Muscle layer of duodenum (tissue), 2 donors: ENCODE results near the gene DCC.

Source experiments
- H3K27ac ChIP-seq: one replicate; pipeline ENCODE4 v1.7.0; 2013; ENCODE audit warnings: mild to moderate bottlenecking, low read length
- H3K27me3 ChIP-seq: one replicate; pipeline ENCODE4 v1.7.0; 2013; ENCODE audit warnings: low read depth, mild to moderate bottlenecking, control low read depth, low read length
- H3K36me3 ChIP-seq, 2 donors: one replicate each; pipeline ENCODE4 v1.7.0; 2013; ENCODE audit warnings: low read length in 2 of 2, control low read depth in 1 of 2, mild to moderate bottlenecking in 1 of 2; ENCODE audit not compliant: insufficient read depth in 2 of 2, control insufficient read depth in 1 of 2
- H3K4me1 ChIP-seq, 2 donors: one replicate each; pipeline ENCODE4 v1.7.0; 2013; ENCODE audit warnings: low read length in 2 of 2, mild to moderate bottlenecking in 2 of 2, control low read depth in 1 of 2, moderate library complexity in 1 of 2; ENCODE audit not compliant: insufficient read depth in 2 of 2, control insufficient read depth in 1 of 2
- H3K4me3 ChIP-seq, 2 donors: one replicate each; pipeline ENCODE4 v1.7.0; 2013; ENCODE audit warnings: low read length in 2 of 2, low read depth in 1 of 2, mild to moderate bottlenecking in 1 of 2
- H3K9me3 ChIP-seq, 2 donors: one replicate each; pipeline ENCODE4 v1.7.0; 2013; ENCODE audit warnings: low read length in 2 of 2, control low read depth in 1 of 2, mild to moderate bottlenecking in 1 of 2; ENCODE audit not compliant: control insufficient read depth in 1 of 2
- donor health status: healthy.

DCC gene

DNA sequence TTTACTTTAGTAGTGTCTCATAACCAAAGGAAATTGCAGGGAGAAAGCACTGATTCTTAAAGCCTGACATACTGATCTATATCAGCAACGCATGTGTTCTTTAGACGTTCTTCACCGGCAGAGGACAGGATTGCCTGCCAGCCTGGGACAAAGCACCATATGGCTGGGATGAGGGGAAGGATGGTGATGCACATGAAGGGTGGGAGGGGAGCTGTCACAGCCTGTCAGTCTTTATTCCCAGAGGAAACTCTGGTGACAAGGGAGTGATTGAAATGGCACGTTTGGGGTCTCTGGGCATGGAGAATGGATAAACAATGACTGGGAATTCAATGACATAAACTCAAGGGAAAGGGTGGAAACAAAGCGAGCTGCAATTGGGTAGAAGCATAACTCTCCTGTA lies 808.1 kb downstream of the DCC start:
- no peak overlapping the region for H3K27ac ChIP-seq

DNA sequence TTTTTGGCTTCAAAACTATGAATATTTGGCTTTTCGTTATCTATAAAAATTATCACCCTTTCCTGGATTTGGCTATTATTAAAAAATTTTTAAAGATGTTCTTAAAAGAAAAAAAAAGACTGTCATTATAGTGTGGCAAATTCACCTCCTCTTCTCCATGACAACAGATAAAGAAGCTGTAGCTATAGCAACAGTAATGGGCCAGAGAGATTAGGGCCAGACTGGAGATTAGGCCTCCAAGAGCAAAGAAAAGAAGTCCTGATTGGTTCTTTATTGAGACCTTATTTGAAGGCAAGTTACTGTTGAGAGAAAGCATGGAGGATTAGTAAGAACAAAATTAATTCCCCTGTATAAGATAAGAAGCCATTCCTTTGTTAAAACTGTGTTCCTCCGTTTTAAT lies 812.5 kb downstream of the DCC start:
- H3K4me3 ChIP-seq: no peak overlapping the region
- H3K36me3 ChIP-seq: no peaks in the 10 kb centered on the region
- H3K27me3 ChIP-seq: no peaks in the 10 kb centered on the region
- H3K9me3 ChIP-seq: no peaks in the 10 kb centered on the region
- H3K27ac ChIP-seq: no peak overlapping the region
- H3K4me1 ChIP-seq: no peaks in the 10 kb centered on the region

More for the DNA sequence above, 808.1 kb downstream of the DCC start:
- H3K4me3 ChIP-seq: no peak overlapping the region
- no peaks in the 10 kb centered on the region for H3K4me1 ChIP-seq
- H3K27me3 ChIP-seq: no peaks in the 10 kb centered on the region
- no peaks in the 10 kb centered on the region for H3K9me3 ChIP-seq
- no peaks in the 10 kb centered on the region for H3K36me3 ChIP-seq

DNA sequence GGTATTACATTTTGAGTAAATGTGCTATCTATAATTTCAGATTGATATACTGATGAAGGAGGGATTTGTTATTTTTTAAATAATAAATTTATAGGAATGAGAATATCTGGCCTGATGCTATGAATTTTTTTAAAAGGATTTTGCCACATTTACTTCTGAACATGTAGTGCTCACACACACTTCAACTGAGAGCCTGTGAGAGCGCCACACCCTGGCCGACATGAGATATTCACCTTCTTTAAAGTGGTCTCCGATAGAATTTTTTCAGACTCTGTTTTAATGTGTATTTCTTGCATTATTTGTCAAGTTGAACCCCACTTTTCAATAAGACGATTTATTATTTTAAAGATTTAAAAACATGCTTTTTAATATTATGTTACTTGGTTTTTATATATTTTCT lies 813.3 kb downstream of the DCC start:
- no peaks in the 10 kb centered on the region for H3K27me3 ChIP-seq
- H3K4me1 ChIP-seq: no peaks in the 10 kb centered on the region
- no peak overlapping the region for H3K27ac ChIP-seq
- H3K36me3 ChIP-seq: no peaks in the 10 kb centered on the region
- H3K9me3 ChIP-seq: no peaks in the 10 kb centered on the region
- H3K4me3 ChIP-seq: no peak overlapping the region

DNA sequence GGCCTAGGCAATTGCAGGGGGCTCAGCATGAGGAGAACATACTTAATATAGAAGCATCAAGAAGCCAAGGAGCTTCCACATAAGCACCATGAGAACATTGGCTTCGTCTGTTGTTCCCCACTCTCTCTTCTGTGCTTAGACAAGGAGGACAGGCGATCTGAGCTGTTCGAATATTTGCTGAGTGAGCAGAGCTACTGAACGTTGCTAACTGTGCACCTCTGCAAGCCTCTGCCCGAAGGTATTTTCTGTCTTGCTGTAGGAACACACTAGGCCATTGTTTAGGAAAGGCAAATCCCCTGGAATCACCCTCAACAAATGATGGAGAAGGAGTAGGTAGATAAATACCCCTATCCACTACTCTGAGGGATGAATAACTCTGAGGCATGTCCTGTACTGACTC lies 813.8 kb downstream of the DCC start:
- H3K9me3 ChIP-seq: no peaks in the 10 kb centered on the region
- H3K27me3 ChIP-seq: no peaks in the 10 kb centered on the region
- no peak overlapping the region for H3K4me3 ChIP-seq
- H3K36me3 ChIP-seq: no peaks in the 10 kb centered on the region
- no peaks in the 10 kb centered on the region for H3K4me1 ChIP-seq
- no peak overlapping the region for H3K27ac ChIP-seq

DNA sequence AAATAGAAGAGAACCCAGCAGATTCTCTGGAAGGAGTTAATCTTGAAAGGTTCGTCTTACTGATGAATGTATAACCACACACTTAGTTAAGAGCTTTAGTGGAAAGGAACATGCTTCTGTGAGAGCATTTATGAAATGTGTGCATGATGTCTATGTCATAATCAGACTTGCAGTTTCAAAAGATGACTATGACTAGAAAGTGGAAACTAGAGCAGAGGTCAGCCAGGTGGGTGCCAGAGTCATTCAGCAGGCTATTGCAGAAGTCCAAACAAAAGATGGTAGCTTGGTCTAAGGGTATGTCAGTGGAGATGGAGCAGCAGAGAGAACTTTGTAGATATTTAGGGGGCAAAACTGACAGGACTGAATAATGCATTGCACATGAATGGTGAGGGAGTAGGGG lies 825.8 kb downstream of the DCC start:
- no peak overlapping the region for H3K27ac ChIP-seq
- H3K4me3 ChIP-seq: no peak overlapping the region
- no peaks in the 10 kb centered on the region for H3K4me1 ChIP-seq
- no peaks in the 10 kb centered on the region for H3K36me3 ChIP-seq
- H3K9me3 ChIP-seq: no peaks in the 10 kb centered on the region
- no peaks in the 10 kb centered on the region for H3K27me3 ChIP-seq

DNA sequence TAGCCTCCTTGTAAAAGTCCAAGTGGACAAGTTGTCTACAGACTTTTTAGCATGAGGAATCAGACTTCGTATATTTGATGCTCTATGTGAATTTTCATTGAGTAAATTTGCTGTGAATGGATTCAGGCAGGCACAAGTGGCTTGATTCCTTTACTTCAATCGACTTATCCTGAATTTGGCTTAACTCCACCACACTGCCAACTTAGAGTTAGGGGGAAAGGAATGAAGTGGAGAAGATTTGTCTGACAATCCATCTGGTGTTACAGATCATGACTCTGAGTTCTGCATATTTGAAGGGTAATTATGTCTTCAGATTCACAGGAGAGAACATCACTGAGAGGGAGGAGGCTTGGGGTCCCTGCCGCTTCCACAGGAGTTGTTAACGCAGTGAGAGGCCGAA lies 829.3 kb downstream of the DCC start:
- Histone ChIP-seq H3K9me3 (no peaks in the 10 kb centered on the region), H3K27ac (no peak overlapping the region), H3K4me3 (no peak overlapping the region), H3K4me1 (no peaks in the 10 kb centered on the region), H3K36me3 (no peaks in the 10 kb centered on the region), H3K27me3 (no peaks in the 10 kb centered on the region)

DNA sequence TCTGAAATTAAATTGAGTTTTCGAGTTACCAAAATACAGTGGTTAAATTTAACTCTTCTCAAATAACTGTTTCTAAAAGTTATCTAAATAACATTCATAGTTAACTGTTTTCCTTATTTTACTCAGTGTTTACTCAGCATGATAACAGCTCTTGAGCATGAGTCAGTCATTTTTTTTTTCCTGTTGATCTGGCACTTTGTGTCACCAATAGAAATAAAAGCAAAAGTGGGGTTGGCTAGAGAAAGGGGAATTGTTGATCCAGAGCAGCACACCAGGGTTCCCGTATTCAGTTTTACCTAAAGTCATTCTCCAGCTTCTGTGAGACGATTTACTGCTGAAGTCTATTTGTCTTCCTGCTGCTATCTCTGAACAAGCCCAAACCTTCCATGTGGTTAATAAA lies 851.6 kb downstream of the DCC start:
- no peaks in the 10 kb centered on the region for H3K9me3 ChIP-seq
- no peak overlapping the region for H3K4me3 ChIP-seq
- no peaks in the 10 kb centered on the region for H3K36me3 ChIP-seq
- no peaks in the 10 kb centered on the region for H3K4me1 ChIP-seq
- H3K27ac ChIP-seq: no peak overlapping the region
- H3K27me3 ChIP-seq: no peaks in the 10 kb centered on the region

DNA sequence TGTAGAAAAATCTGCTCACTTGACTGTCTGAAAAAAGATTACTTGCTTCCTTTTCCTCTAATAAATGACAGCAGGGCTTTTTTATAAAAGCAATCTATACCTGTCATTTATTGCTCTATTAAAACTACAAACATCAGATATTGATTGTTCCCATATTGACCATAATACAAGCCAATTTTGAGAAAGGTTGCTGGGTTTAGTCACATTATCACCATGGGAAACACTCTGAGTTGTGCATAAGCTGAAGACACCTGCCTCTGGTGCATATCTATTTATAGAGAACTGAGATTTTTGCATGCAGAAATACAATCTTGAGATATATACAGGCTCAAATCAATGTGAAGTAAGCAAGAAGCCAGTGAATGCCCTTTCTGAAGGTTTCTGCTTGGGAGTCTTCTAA lies 853.9 kb downstream of the DCC start:
- H3K4me3 ChIP-seq: no peak overlapping the region
- no peaks in the 10 kb centered on the region for H3K9me3 ChIP-seq
- H3K27ac ChIP-seq: no peak overlapping the region
- H3K36me3 ChIP-seq: no peaks in the 10 kb centered on the region
- H3K4me1 ChIP-seq: no peaks in the 10 kb centered on the region
- H3K27me3 ChIP-seq: no peaks in the 10 kb centered on the region

DNA sequence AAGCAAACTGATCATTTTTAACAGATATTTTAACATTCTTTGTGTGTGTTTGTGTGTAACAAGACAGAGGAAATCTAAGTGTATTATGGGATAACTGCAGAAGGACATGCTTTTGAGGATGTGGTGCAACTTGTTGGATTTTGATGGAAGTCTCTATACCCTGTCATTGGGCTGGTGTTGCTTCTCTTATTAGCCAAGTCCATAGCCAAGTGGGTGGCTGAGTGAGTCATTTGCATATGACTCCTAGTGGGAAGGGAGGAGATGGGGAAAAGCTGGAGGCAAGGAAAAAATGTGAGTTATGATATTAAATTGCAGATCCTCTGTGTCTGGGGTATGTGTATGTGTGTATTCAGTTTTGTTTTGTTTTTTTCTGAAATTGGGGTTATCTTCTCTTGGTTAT lies 879.9 kb downstream of the DCC start:
- no peaks in the 10 kb centered on the region for H3K27me3 ChIP-seq
- H3K36me3 ChIP-seq: no peaks in the 10 kb centered on the region
- H3K4me1 ChIP-seq: no peaks in the 10 kb centered on the region
- no peak overlapping the region for H3K4me3 ChIP-seq
- H3K9me3 ChIP-seq: no peaks in the 10 kb centered on the region
- H3K27ac ChIP-seq: no peak overlapping the region

DNA sequence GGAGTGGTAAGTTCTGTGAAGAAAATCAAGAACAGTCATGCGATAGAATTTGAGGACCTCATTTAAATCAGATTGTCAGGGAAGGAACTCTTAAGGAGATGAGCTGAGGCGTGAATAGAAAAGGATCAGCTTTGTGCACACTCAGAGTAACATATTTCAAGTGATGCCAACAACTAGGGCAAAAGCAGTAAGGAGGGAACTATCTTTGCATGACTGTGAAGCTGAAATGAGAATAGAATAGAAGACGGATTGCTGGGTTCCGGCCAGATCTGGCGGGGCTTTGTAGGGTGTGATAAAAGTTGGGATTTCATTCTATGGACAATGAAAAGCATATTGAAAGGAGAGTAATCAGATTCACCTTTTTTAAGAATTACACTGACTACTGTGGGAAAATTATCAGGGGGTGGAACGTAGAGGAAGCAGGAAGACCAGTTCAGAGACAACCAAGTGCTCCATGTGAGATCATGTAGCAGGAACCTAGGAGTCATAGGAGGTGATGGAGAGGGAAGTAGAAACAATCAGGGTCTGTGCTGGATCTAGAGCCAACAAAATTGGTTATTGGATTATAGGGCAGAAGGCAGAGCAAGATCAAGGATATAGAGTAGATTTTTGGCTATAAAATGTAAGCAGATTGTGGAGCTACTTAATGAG lies 884.3 kb downstream of the DCC start:
- H3K36me3 ChIP-seq: no peaks in the 10 kb centered on the region
- no peak overlapping the region for H3K4me3 ChIP-seq
- no peaks in the 10 kb centered on the region for H3K4me1 ChIP-seq
- H3K27ac ChIP-seq: no peak overlapping the region
- no peaks in the 10 kb centered on the region for H3K27me3 ChIP-seq
- no peaks in the 10 kb centered on the region for H3K9me3 ChIP-seq

DNA sequence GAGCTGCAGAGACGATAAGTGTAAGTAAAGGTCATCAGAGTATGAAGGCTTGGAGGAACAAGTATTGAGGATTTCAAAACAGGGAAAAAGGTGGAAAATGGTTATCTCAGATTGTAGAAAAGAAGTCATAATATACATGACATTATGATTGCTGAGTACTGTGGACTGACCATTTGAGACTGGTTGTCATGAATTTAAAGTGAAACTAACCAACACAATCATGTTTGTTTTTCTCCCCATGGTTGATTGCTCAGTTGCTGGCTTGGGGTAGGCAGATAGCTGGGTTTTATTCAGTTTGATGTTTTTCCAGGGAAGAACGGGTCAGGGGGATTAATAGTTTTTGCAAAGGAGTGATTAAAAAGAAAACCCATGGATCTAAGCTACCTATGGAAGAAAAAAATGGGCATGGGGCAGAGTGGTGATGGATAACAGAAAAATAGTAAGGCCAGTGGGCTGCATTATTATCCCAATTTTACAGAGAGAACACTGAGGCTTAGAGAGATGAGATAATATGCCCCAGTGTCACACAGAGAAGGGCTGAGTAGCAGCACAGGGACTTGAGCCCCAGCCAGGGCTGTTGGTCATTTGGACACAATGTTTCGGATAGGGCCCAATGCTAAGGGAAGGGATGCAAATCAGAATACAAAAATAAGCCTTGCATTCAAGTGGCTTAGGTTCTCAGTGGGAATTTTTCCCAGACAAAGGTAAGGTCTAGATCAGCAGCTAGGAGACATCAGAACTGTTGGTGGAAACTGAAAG lies 885.7 kb downstream of the DCC start:
- Histone ChIP-seq H3K27me3 (no peaks in the 10 kb centered on the region), H3K27ac (no peak overlapping the region), H3K9me3 (no peaks in the 10 kb centered on the region), H3K36me3 (no peaks in the 10 kb centered on the region), H3K4me1 (no peaks in the 10 kb centered on the region), H3K4me3 (no peak overlapping the region)

DNA sequence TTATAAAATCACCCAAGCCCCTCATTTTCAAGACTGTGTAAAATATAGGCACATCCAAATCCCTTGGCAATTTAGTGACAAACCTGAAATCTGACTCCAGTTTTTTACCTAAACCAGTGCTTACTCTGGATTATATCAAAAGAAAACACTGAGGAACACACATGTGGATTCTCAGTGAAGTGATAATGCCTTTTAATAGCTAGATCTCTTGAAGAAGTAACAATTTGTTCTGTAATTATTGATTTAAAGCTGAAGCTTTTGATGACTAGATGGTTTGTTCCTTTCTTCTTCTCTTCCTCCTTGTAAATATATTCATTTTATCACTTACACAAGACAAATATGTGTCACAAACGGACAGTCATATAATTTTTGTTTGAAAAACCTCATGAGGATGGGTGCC lies 894.6 kb downstream of the DCC start:
- Histone ChIP-seq H3K4me1 (no peaks in the 10 kb centered on the region), H3K36me3 (no peaks in the 10 kb centered on the region), H3K9me3 (no peaks in the 10 kb centered on the region), H3K4me3 (no peak overlapping the region), H3K27ac (no peak overlapping the region), H3K27me3 (no peaks in the 10 kb centered on the region)
